HCT116 (cell line): ENCODE results near the gene OASL. TPM values are rescaled to one million over a fixed set of nuclear protein-coding genes. Genes with fewer than 3 reads are reported as not detected.

Experiments used
- ATAC-seq: fragments of 200-7000 bp; cut with Tn5 transposase; 2 replicates; pipeline ENCODE4 v1.9.1; 2020; ENCODE audit warnings: mild to moderate bottlenecking, moderate library complexity
- BruUV-seq: library from RNA; stranded (reverse); fragments of 400-500 nt; replicated peaks from 2 replicates; lab custom pipeline; 2021; lab: Mats Ljungman, UMichigan
- CTCF ChIA-PET: fragments of 300-600 bp; sonication (Branson Sonifier 250); formaldehyde crosslinking; loops from one replicate; lab custom pipeline; 2021; ENCODE audit warnings: antibody characterized with exemption; lab: Charles Lee
- POLR2A ChIA-PET: fragments of 300-600, 350-600 bp; sonication (Branson Sonifier 250); formaldehyde crosslinking; loops from one replicate; lab custom pipeline; 2021; ENCODE audit warnings: antibody characterized with exemption; lab: Charles Lee
- RAD21 ChIA-PET, 2 experiments: fragments of 300-600 bp; sonication (Branson Sonifier 250); formaldehyde crosslinking; loops; one replicate each; lab custom pipeline; 2023; ENCODE audit warnings: low total read pairs in 2 of 2; ENCODE audit not compliant: uncharacterized antibody in 2 of 2, unreplicated experiment in 2 of 2, low non-redundant PET in 1 of 2; lab: Charles Lee
- DNase-seq: peaks from one replicate; pipeline ENCODE4 v3.0.0-alpha.2; 2010; ENCODE audit warnings: low read depth, low spot score
- H2AFZ ChIP-seq: fragments of 200-600 bp; shearing (Covaris generic), sonication (generic); 2 replicates; pipeline ENCODE4 v1.6.1; 2017; ENCODE audit warnings: low read depth, mixed run types, mixed read lengths, antibody characterized with exemption, low read length; ENCODE audit not compliant: poor library complexity, severe bottlenecking
- H3K27ac ChIP-seq: 2 replicates; pipeline ENCODE4 v1.5.1; 2012; ENCODE audit warnings: low read depth, low read length
- H3K27me3 ChIP-seq: fragments of 200-600 bp; sonication (generic); 2 replicates; pipeline ENCODE4 v1.6.1; 2016; ENCODE audit warnings: mixed run types, low read length, mixed read lengths; ENCODE audit not compliant: insufficient read depth
- H3K36me3 ChIP-seq, 2 experiments: fragments of 200-500 bp in 1 of 2; fragments of 200-600 bp in 1 of 2; sonication (Bioruptor generic) in 1 of 2; sonication (generic) in 1 of 2; 2 replicates each; pipeline versions ENCODE4 v1.5.1 to v1.6.1; 2014 to 2016; ENCODE audit warnings: low read length in 2 of 2, inconsistent platforms in 1 of 2, mixed read lengths in 1 of 2, mixed run types in 1 of 2; ENCODE audit not compliant: insufficient read depth in 2 of 2, control insufficient read depth in 1 of 2
- H3K4me1 ChIP-seq, 2 experiments: fragments of 200-600 bp in 1 of 2; sonication (generic) in 1 of 2; 2 replicates each; pipeline versions ENCODE4 v1.5.1 to v1.6.1; 2012 to 2017; ENCODE audit warnings: low read length in 2 of 2, inconsistent platforms in 1 of 2, mild to moderate bottlenecking in 1 of 2, mixed read lengths in 1 of 2, mixed run types in 1 of 2, moderate library complexity in 1 of 2; ENCODE audit not compliant: insufficient read depth in 2 of 2, control insufficient read depth in 1 of 2
- H3K4me2 ChIP-seq: fragments of 200-600 bp; sonication (generic); 2 replicates; pipeline ENCODE4 v1.6.1; 2017; ENCODE audit warnings: mixed run types, low read length, mixed read lengths
- H3K4me3 ChIP-seq, 2 experiments: fragments of 200-600 bp in 1 of 2; sonication (generic) in 1 of 2; replicated peaks in 1 of 2; 2 replicates each; pipeline ENCODE4 v1.5.1; 2011 to 2016; ENCODE audit warnings: low read length in 2 of 2, control low read depth in 1 of 2, low read depth in 1 of 2, mild to moderate bottlenecking in 1 of 2, mixed read lengths in 1 of 2, mixed run types in 1 of 2
- H3K79me2 ChIP-seq: fragments of 200-600 bp; sonication (generic); 2 replicates; pipeline ENCODE4 v1.6.1; 2017; ENCODE audit warnings: mild to moderate bottlenecking, mixed run types, low read length, moderate library complexity, mixed read lengths; ENCODE audit not compliant: insufficient read depth
- H3K9ac ChIP-seq: fragments of 200-600 bp; sonication (generic); 2 replicates; pipeline ENCODE4 v1.6.1; 2016; ENCODE audit warnings: low read length, mixed read lengths
- H3K9me2 ChIP-seq: fragments of 200-600 bp; sonication (generic), shearing (Covaris generic); 2 replicates; pipeline ENCODE4 v1.6.1; 2017; ENCODE audit warnings: mixed run types, mild to moderate bottlenecking, moderate library complexity; ENCODE audit not compliant: insufficient read depth
- H3K9me3 ChIP-seq, 2 experiments: fragments of 200-500 bp in 1 of 2; fragments of 200-600 bp in 1 of 2; sonication (Bioruptor generic) in 1 of 2; sonication (generic) in 1 of 2; 2 replicates each; pipeline ENCODE4 v1.6.1; 2014 to 2017; ENCODE audit warnings: low read length in 2 of 2, mixed read lengths in 2 of 2, inconsistent platforms in 1 of 2, low read depth in 1 of 2, mild to moderate bottlenecking in 1 of 2, mixed run types in 1 of 2, moderate library complexity in 1 of 2; ENCODE audit not compliant: control insufficient read depth in 1 of 2, insufficient read depth in 1 of 2
- H4K20me1 ChIP-seq: fragments of 200-600 bp; sonication (generic), shearing (Covaris generic); 2 replicates; pipeline ENCODE4 v1.6.1; 2017; ENCODE audit warnings: mixed run types, mild to moderate bottlenecking, moderate library complexity; ENCODE audit not compliant: insufficient read depth
- CBX3 ChIP-seq: IDR thresholded peaks from 2 replicates; pipeline ENCODE4 v1.6.1; 2012; ENCODE audit warnings: low read depth
- EGR1 ChIP-seq: IDR thresholded peaks from 2 replicates; pipeline ENCODE4 v1.6.1; 2012; ENCODE audit warnings: low read depth
- ELF1 ChIP-seq: IDR thresholded peaks from 2 replicates; pipeline ENCODE4 v1.6.1; 2012; ENCODE audit warnings: low read depth, borderline replicate concordance
- EZH2 ChIP-seq: fragments of 200-600 bp; sonication (generic); IDR thresholded peaks from 2 replicates; pipeline ENCODE4 v1.6.1; 2017; ENCODE audit warnings: antibody characterized with exemption, mixed run types
- EZH2phosphoT487 ChIP-seq: fragments of 200-600 bp; IDR thresholded peaks from 2 replicates; pipeline ENCODE4 v1.6.1; 2018; ENCODE audit warnings: antibody characterized with exemption, borderline replicate concordance
- FOSL1 ChIP-seq: IDR thresholded peaks from 2 replicates; pipeline ENCODE4 v1.6.1; 2012; ENCODE audit warnings: low read depth
- JUND ChIP-seq: IDR thresholded peaks from 2 replicates; pipeline ENCODE4 v1.6.1; 2012
- POLR2A ChIP-seq: IDR thresholded peaks from 2 replicates; pipeline ENCODE4 v1.7.0; 2011; ENCODE audit warnings: borderline replicate concordance; ENCODE audit not compliant: insufficient read depth, insufficient read length; ENCODE audit errors: extremely low read depth
- SRF ChIP-seq: IDR thresholded peaks from 2 replicates; pipeline ENCODE4 v1.6.1; 2012; ENCODE audit warnings: low read depth
- TCF7L2 ChIP-seq: IDR thresholded peaks from 2 replicates; pipeline ENCODE4 v1.7.0; 2011; ENCODE audit warnings: borderline replicate concordance, inconsistent platforms; ENCODE audit not compliant: insufficient read depth, insufficient read length; ENCODE audit errors: extremely low read depth
- YY1 ChIP-seq: IDR thresholded peaks from 2 replicates; pipeline ENCODE4 v1.6.1; 2011; ENCODE audit warnings: low read length, low read depth, moderate library complexity, mild to moderate bottlenecking; ENCODE audit not compliant: insufficient replicate concordance; ENCODE audit errors: extremely low read depth
- ZFX ChIP-seq: fragments of 450-650 bp; IDR thresholded peaks from 2 replicates; pipeline ENCODE4 v1.6.1; 2017
- ZNF274 ChIP-seq: fragments of 200-500 bp; sonication (Bioruptor generic); IDR thresholded peaks from 2 replicates; pipeline ENCODE4 v1.6.1; 2014; ENCODE audit warnings: mild to moderate bottlenecking, low read depth, low read length, inconsistent platforms
- intact Hi-C: fragments of 100-400 bp; cut with micrococcal nuclease; formaldehyde crosslinking; loops from 2 replicates; pipeline ENCODE4 v1.10.0; 2022
- total RNA-seq: library from RNA; stranded (reverse); gene quantifications from one replicate; pipeline ENCODE4 v1.2.1, GENCODE V29; 2021; ENCODE audit not compliant: unreplicated experiment
- TF ChIP-seq, protein P1 (sequence below): IDR thresholded peaks from 2 replicates; pipeline ENCODE4 v1.6.1; 2011; ENCODE audit warnings: mild to moderate bottlenecking, low read length, moderate library complexity; ENCODE audit not compliant: insufficient replicate concordance; ENCODE audit errors: extremely low read depth
- TF ChIP-seq, protein P2 (sequence below), 3 experiments: fragments of 200-600 bp in 1 of 3; sonication (generic) in 1 of 3; IDR thresholded peaks in 2 of 3; conservative IDR thresholded peaks in 1 of 3; 2 replicates each; pipeline ENCODE4 v1.5.1; 2012 to 2017; ENCODE audit warnings: low read depth in 2 of 3, low read length in 2 of 3, antibody characterized with exemption in 1 of 3, borderline replicate concordance in 1 of 3, control low read depth in 1 of 3, mild to moderate bottlenecking in 1 of 3, mixed read lengths in 1 of 3, mixed run types in 1 of 3, moderate library complexity in 1 of 3; ENCODE audit not compliant: insufficient read depth in 1 of 3

Gene OASL
- total RNA-seq, 1 experiment from 2014 or later, result 4.1 TPM

GRCh38 chr12:121010860-121011259 lies 28.2 kb downstream of the OASL start:
- no TSS peak for BruUV-seq
- RAD21 ChIA-PET, result no interaction called here
- peaks cover 9 to 17% of the 10 kb centered on the region in 2 experiments; a peak in 2 of 4 replicates for H3K36me3 ChIP-seq

More at GRCh38 chr12:121010860-121011259, 28.2 kb downstream of the OASL start:
- intact Hi-C loops, result no loop called here
- Histone ChIP-seq H3K4me3 (no peak overlapping the region), H3K9me2 (no peaks in the 10 kb centered on the region), H3K9ac (no peak overlapping the region), H3K9me3 (no peaks in the 10 kb centered on the region), H4K20me1 (no peaks in the 10 kb centered on the region), H3K79me2 (peaks cover 12% of the 10 kb centered on the region), H2AFZ (no peak overlapping the region), H3K27me3 (no peaks in the 10 kb centered on the region), H3K4me2 (no peak overlapping the region), H3K4me1 (peaks cover 5 to 7% of the 10 kb centered on the region in 2 experiments; a peak in 3 of 4 replicates), H3K27ac (no peak overlapping the region)
- no peak for ATAC-seq
- no peak for TF ChIP-seq FOSL1
- no peak for TF ChIP-seq ZNF274
- TF ChIP-seq EGR1, result no peak
- no peak for TF ChIP-seq JUND
- no peak for TF ChIP-seq POLR2A
- TF ChIP-seq EZH2, result no peak
- TF ChIP-seq CBX3, result no peak
- no peak for TF ChIP-seq EZH2phosphoT487
- TF ChIP-seq ELF1, result no peak
- TF ChIP-seq ZFX, result no peak
- TF ChIP-seq, protein P1, sequence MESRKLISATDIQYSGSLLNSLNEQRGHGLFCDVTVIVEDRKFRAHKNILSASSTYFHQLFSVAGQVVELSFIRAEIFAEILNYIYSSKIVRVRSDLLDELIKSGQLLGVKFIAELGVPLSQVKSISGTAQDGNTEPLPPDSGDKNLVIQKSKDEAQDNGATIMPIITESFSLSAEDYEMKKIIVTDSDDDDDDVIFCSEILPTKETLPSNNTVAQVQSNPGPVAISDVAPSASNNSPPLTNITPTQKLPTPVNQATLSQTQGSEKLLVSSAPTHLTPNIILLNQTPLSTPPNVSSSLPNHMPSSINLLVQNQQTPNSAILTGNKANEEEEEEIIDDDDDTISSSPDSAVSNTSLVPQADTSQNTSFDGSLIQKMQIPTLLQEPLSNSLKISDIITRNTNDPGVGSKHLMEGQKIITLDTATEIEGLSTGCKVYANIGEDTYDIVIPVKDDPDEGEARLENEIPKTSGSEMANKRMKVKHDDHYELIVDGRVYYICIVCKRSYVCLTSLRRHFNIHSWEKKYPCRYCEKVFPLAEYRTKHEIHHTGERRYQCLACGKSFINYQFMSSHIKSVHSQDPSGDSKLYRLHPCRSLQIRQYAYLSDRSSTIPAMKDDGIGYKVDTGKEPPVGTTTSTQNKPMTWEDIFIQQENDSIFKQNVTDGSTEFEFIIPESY, result no peak
- TF ChIP-seq TCF7L2, result no peak
- no peak for TF ChIP-seq SRF
- no peak for TF ChIP-seq YY1
- TF ChIP-seq, protein P2, sequence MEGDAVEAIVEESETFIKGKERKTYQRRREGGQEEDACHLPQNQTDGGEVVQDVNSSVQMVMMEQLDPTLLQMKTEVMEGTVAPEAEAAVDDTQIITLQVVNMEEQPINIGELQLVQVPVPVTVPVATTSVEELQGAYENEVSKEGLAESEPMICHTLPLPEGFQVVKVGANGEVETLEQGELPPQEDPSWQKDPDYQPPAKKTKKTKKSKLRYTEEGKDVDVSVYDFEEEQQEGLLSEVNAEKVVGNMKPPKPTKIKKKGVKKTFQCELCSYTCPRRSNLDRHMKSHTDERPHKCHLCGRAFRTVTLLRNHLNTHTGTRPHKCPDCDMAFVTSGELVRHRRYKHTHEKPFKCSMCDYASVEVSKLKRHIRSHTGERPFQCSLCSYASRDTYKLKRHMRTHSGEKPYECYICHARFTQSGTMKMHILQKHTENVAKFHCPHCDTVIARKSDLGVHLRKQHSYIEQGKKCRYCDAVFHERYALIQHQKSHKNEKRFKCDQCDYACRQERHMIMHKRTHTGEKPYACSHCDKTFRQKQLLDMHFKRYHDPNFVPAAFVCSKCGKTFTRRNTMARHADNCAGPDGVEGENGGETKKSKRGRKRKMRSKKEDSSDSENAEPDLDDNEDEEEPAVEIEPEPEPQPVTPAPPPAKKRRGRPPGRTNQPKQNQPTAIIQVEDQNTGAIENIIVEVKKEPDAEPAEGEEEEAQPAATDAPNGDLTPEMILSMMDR (IDR thresholded peaks at IDR 0.05 in 2 of 3, conservative IDR thresholded peaks at IDR 0.05 in 1 of 3; ENCODE audit: borderline replicate concordance in 1 of 3, insufficient read depth in 1 of 3, low read depth in 2 of 3, low read length in 2 of 3), result no peak
- no peak for DNase-seq
- ChIA-PET CTCF (interaction anchor here (1.6 to 4.0 kb wide), 3 partner anchors 99 to 428 kb away, joined by 3 to 22 read pairs (median 5); partner anchors contain the start of gene POP5), POLR2A (interaction anchor here (0.6 kb wide), 1 partner anchor 64 kb away, joined by 5 read pairs; no protein-coding TSS in a partner anchor)
